ENCODE measurements around the gene AKAP10.

DNA sequence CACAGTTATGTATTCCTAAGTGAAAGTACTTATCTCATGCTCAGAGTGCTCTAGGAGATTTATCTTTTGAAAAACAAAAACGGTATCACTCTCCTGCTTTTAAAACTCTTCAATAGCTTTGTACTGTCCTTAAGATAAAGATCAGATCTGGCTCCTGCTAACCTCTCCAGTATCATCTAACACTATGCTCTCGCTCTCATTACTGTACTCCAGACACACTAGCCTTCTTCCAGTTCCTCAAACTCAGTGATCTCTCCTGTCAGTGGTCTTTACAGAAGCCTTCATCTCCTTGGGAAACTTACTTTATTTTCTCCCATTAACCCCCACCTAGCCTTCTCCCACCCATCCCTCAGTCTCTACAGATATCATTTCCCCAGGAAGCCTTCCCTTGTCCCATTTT is 120.0 kb downstream of the AKAP10 start:
- TF ChIP-seq CTCF (IDR thresholded peaks at IDR 0.05), result no peak
- no peak for TF ChIP-seq POLR2AphosphoS5 (IDR thresholded peaks at IDR 0.05)
- TF ChIP-seq POLR2A (IDR thresholded peaks at IDR 0.05), result no peak
